SH-SY5Y (cell line): Measurements from ENCODE around the gene NCBP2L.

Experiments used
- GATA2 ChIP-seq: IDR thresholded peaks from 2 replicates; pipeline ENCODE4 v1.6.1; 2011; ENCODE audit warnings: mild to moderate bottlenecking, low read depth, low read length
- GATA3 ChIP-seq: IDR thresholded peaks from 2 replicates; pipeline ENCODE4 v1.6.1; 2011; ENCODE audit warnings: low read depth, mild to moderate bottlenecking, low read length, moderate library complexity

DNA sequence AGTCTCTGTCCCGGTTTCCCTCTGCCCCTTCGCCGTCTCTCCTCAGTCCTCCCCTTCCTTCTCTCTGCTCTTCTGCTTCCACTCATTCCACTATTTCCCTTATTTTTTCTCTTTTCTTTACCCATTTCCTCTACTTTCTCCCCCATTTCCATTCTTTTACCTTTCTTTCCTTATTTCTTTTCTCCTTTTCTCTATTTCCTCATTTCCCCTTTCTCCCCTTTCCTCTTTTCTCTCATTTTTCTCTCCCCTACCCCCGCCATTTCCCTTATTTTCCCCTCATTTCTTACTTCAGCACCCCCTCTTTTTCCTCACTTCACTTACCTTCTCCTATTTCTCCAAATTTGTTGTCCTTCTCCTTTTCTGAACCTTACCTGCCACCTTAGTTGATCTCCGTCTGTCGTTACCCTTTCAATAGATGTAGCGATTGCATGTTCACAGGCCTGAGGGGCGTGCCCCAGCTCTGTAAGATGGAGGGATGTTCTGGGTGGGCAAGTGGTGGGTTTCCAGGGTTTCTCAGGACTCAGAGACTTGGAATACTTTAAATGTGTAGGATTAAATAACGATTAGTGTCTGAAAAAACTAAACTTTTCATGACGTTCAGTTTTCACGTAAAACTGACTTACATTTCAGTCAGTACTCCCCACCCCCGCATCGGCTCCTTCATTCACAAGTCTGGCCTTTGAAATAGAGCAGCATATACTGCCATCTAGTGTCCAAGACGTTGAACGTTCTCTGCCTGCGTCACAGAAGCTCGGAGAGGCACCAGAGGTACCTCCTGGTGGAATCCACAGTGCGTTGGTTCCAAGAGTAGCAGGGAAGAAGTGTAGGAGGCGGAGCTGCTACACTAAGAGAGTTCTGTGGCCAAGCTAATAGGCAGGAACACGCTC lies 641 bp upstream of the NCBP2L start:
- TF ChIP-seq GATA2: no peak
- TF ChIP-seq GATA3: no peak
